Activated CD4-positive, alpha-beta T cell treated with anti-CD3 and anti-CD28 coated beads, Interleukin-2, amount 10 ng/mL, durations not matched to agents 7 days and 5 days (primary cell): Measurements from ENCODE around the gene SLC35F5. TPM values are rescaled to one million over a fixed set of nuclear protein-coding genes. Genes with fewer than 3 reads are reported as not detected.
"Not testable (repeated sequence)": the region's sequence is repeated elsewhere in the genome, so short reads cannot be mapped to it uniquely, and the experiment has no call there.

ENCODE experiments used
- CTCF ChIA-PET: fragments of 350-600 bp; sonication (Branson Sonifier 250); formaldehyde crosslinking; loops from one replicate; lab custom pipeline; 2021; ENCODE audit warnings: antibody characterized with exemption; lab: Charles Lee
- POLR2A ChIA-PET: fragments of 350-600 bp; sonication (Branson Sonifier 250); formaldehyde crosslinking; loops from one replicate; lab custom pipeline; 2021; ENCODE audit warnings: antibody characterized with exemption; lab: Charles Lee
- DNase-seq: peaks from one replicate; pipeline ENCODE4 v3.0.0-alpha.2; 2020
- H3K27ac Mint-ChIP-seq: one replicate; pipeline ENCODE4 v1.8.0; 2021; ENCODE audit warnings: mild to moderate bottlenecking, moderate library complexity, mixed read lengths
- H3K27me3 Mint-ChIP-seq: one replicate; pipeline ENCODE4 v1.8.0; 2021; ENCODE audit warnings: mixed read lengths
- H3K36me3 Mint-ChIP-seq: one replicate; pipeline ENCODE4 v1.8.0; 2021; ENCODE audit warnings: low read depth, mixed read lengths
- H3K4me1 Mint-ChIP-seq: one replicate; pipeline ENCODE4 v1.8.0; 2021; ENCODE audit warnings: mixed read lengths
- H3K4me3 Mint-ChIP-seq: one replicate; pipeline ENCODE4 v1.8.0; 2021; ENCODE audit warnings: mild to moderate bottlenecking, moderate library complexity, mixed read lengths
- H3K9me3 Mint-ChIP-seq: one replicate; pipeline ENCODE4 v1.8.0; 2021; ENCODE audit warnings: mixed read lengths
- microRNA-seq: library from miRNA; unstranded; fragments of <30 nt; microRNA quantifications from one replicate; pipeline ENCODE4 v1.2.0, GENCODE V29; 2021; ENCODE audit warnings: borderline microRNAs expressed, borderline replicate concordance
- total RNA-seq, 2 experiments: library from RNA; stranded (reverse); gene quantifications; one replicate each; pipeline ENCODE4 v1.2.3, GENCODE V29; 2021

Gene SLC35F5
- total RNA-seq, 2 experiments from 2014 or later = 15.0 to 18.0 TPM

DNA sequence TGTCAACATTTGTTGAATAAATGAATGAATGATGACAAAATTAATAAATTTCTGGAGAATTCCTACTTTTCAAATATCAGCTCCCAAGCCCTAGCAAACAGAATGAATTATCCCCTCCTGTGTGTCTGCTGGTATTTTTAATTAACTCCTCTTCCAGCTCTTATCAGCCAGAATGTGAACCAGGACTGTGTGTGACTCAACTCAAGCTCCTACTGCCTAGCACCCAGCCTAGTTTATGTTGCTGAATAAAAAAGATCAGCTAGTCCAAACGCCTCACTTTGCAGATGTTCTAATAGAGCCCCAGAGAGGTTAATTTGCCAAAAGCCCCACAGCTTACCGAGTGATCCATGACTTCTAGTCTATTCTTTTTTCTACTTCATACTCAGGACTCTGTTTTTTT, 79.1 kb downstream of the SLC35F5 start:
- no peak overlapping the region for H3K27ac Mint-ChIP-seq
- H3K27me3 Mint-ChIP-seq = no peaks in the 10 kb centered on the region
- ChIA-PET CTCF (interaction anchor here (0.5 to 1.7 kb wide), 3 partner anchors 14 to 73 kb away, joined by 4 to 7 read pairs (median 5); no protein-coding TSS in a partner anchor), POLR2A (no interaction called here)
- H3K4me3 Mint-ChIP-seq = no peak overlapping the region
- H3K4me1 Mint-ChIP-seq = no peaks in the 10 kb centered on the region
- H3K9me3 Mint-ChIP-seq = no peaks in the 10 kb centered on the region
- H3K36me3 Mint-ChIP-seq = no peaks in the 10 kb centered on the region
- no peak for DNase-seq

- CTCF ChIA-PET = interaction anchor here (0.5 to 1.7 kb wide), 3 partner anchors 15 to 72 kb away, joined by 4 to 7 read pairs (median 5); no protein-coding TSS in a partner anchor
- Mint-ChIP-seq H3K36me3 (no peaks in the 10 kb centered on the region), H3K4me3 (no peak overlapping the region), H3K27ac (no peak overlapping the region), H3K4me1 (no peaks in the 10 kb centered on the region), H3K9me3 (no peaks in the 10 kb centered on the region), H3K27me3 (no peaks in the 10 kb centered on the region)
- no peak for DNase-seq
- POLR2A ChIA-PET = no interaction called here
These were observed 79.7 kb downstream of the SLC35F5 start for GRCh38 chr2:113676623-113677266.

DNA sequence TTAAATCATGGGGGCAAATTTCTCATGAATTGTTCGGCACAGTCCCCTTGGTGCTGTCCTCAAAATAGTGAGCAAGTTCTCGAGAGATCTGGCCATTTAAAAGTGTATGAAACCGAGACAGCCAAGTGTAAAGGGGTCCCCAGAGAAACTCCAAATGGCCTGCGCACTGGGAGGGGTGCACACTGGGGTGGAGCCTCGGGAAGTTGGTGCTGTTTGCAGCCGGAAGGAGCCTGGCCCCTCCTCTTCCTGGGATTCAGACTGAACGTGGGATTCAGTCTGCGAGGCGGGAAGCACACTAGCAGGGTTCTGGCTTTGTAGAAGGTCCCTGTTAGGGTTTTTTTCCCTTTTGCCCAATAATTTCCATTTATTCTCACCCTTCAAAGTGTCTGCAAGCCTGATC, 80.6 kb downstream of the SLC35F5 start:
- Mint-ChIP-seq H3K4me3 (no peak overlapping the region), H3K27me3 (no peaks in the 10 kb centered on the region)

DNA sequence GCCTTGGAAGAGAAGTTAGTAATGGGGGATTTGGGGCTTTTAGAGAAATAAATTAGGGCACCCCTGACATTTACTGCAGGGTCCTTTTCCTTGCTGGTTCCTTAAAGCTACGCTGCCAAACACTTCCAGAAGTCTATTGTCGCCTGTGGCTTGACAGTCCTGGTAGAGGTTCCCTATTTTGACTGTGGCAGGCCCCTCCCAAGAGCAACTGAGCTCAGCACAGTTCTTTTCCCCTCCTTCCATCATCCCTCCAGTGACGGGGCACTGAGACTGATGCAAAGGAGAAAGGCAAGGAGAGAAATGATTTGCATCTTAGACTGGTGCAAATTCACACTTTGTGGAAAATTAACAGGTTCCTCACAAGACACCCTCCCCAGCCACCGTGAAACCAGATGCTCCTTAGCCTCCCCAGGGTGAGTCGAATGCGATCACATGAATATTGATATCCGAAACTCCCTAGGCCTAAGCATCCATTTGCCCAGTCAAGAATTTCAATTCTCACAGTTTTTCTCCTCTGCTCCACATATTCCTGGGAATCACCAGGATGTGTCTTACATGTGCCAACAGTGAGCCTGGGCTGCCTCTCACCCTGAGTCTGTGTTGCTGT, 84.0 kb downstream of the SLC35F5 start:
- no peak overlapping the region for H3K27ac Mint-ChIP-seq
- CTCF ChIA-PET = no interaction called here
- H3K4me1 Mint-ChIP-seq = no peaks in the 10 kb centered on the region
- H3K4me3 Mint-ChIP-seq = no peak overlapping the region
- H3K27me3 Mint-ChIP-seq = no peaks in the 10 kb centered on the region
- no peaks in the 10 kb centered on the region for H3K9me3 Mint-ChIP-seq
- no peaks in the 10 kb centered on the region for H3K36me3 Mint-ChIP-seq
- POLR2A ChIA-PET = no interaction called here
- DNase-seq = no peak

More for the DNA sequence above, 80.6 kb downstream of the SLC35F5 start:
- H3K27ac Mint-ChIP-seq = no peak overlapping the region
- H3K36me3 Mint-ChIP-seq = no peaks in the 10 kb centered on the region
- no peaks in the 10 kb centered on the region for H3K9me3 Mint-ChIP-seq
- H3K4me1 Mint-ChIP-seq = no peaks in the 10 kb centered on the region
- no peak for DNase-seq
- CTCF ChIA-PET = interaction anchor here (0.6 kb wide), 1 partner anchor 12 kb away, joined by 3 read pairs; no protein-coding TSS in a partner anchor
- POLR2A ChIA-PET = no interaction called here

GRCh38 chr2:113669013-113669412, 87.4 kb downstream of the SLC35F5 start:
- H3K9me3 Mint-ChIP-seq, H3K27ac Mint-ChIP-seq, H3K4me1 Mint-ChIP-seq, DNase-seq, H3K4me3 Mint-ChIP-seq, H3K27me3 Mint-ChIP-seq, H3K36me3 Mint-ChIP-seq, CTCF ChIA-PET, POLR2A ChIA-PET: not testable (repeated sequence)

GRCh38 chr2:113664761-113665533, 91.5 kb downstream of the SLC35F5 start:
- H3K9me3 Mint-ChIP-seq, H3K36me3 Mint-ChIP-seq, H3K4me1 Mint-ChIP-seq, H3K4me3 Mint-ChIP-seq, H3K27ac Mint-ChIP-seq, DNase-seq, CTCF ChIA-PET, POLR2A ChIA-PET, H3K27me3 Mint-ChIP-seq: not testable (repeated sequence)

- CTCF ChIA-PET, H3K27me3 Mint-ChIP-seq, H3K36me3 Mint-ChIP-seq, H3K27ac Mint-ChIP-seq, H3K4me3 Mint-ChIP-seq, DNase-seq, H3K9me3 Mint-ChIP-seq, H3K4me1 Mint-ChIP-seq, POLR2A ChIA-PET: not testable (repeated sequence)
These were observed 93.0 kb downstream of the SLC35F5 start for GRCh38 chr2:113663285-113664060.

Small RNA genes lying within 50 kb of the gene (microRNA-seq; reads per million reads assigned to microRNA genes)
- not detected for gene MIR4782

Other genes with a start within 250 kb of the SLC35F5 start
- 10 to 100 TPM; 15.3 to 17.9 TPM for gene RABL2A, start 129.4 kb downstream of the SLC35F5 start, total RNA-seq
- 100 to 1,000 TPM; 600 to 633 TPM for gene ACTR3, start 133.4 kb upstream of the SLC35F5 start, total RNA-seq